OCI-LY7 (cell line): ENCODE results near the gene REEP6. TPM values are rescaled to one million over a fixed set of nuclear protein-coding genes. Genes with fewer than 3 reads are reported as not detected.
A peak's percentile ranks its signal among the peaks of the same experiment; 100 is the strongest.

Experiments
- BruUV-seq: library from RNA; stranded (reverse); fragments of 400-500 nt; replicated peaks from 2 replicates; lab custom pipeline; 2021; lab: Mats Ljungman, UMichigan
- CTCF ChIA-PET: fragments of 300-600 bp; sonication (Branson Sonifier 250); formaldehyde crosslinking; loops from one replicate; lab custom pipeline; 2022; ENCODE audit warnings: antibody characterized with exemption; ENCODE audit not compliant: unreplicated experiment; lab: Charles Lee
- POLR2A ChIA-PET: fragments of 300-600 bp; sonication (Branson Sonifier 250); formaldehyde crosslinking; loops from one replicate; lab custom pipeline; 2022; ENCODE audit warnings: antibody characterized with exemption; lab: Charles Lee
- DNase-seq: peaks from one replicate; pipeline ENCODE4 v3.0.0-alpha.2; 2015; ENCODE audit warnings: low spot score
- H2AFZ ChIP-seq: fragments of 200-600 bp; sonication (generic), shearing (Covaris generic); 2 replicates; pipeline ENCODE4 v1.6.1; 2014; ENCODE audit warnings: mild to moderate bottlenecking, antibody characterized with exemption, low read length, moderate library complexity
- H3K27ac ChIP-seq: fragments of 200-600 bp; sonication (generic); 2 replicates; pipeline ENCODE4 v1.5.1; 2014; ENCODE audit warnings: mixed run types, low read depth, mild to moderate bottlenecking, moderate library complexity, low read length, inconsistent platforms; ENCODE audit not compliant: poor library complexity, severe bottlenecking
- H3K36me3 ChIP-seq: fragments of 200-600 bp; sonication (generic); 2 replicates; pipeline ENCODE4 v1.6.1; 2014; ENCODE audit warnings: mild to moderate bottlenecking, antibody characterized with exemption, low read length, moderate library complexity, mixed read lengths; ENCODE audit not compliant: insufficient read depth
- H3K4me1 ChIP-seq: fragments of 200-600 bp; sonication (generic); 2 replicates; pipeline ENCODE4 v1.5.1; 2014; ENCODE audit warnings: mild to moderate bottlenecking, low read length; ENCODE audit not compliant: insufficient read depth, poor library complexity, severe bottlenecking
- H3K4me2 ChIP-seq: fragments of 200-600 bp; sonication (generic); 2 replicates; pipeline ENCODE4 v1.6.1; 2014; ENCODE audit warnings: mild to moderate bottlenecking, low read length
- H3K4me3 ChIP-seq: fragments of 200-600 bp; sonication (generic); 2 replicates; pipeline ENCODE4 v1.5.1; 2014; ENCODE audit warnings: mild to moderate bottlenecking, low read depth, low read length; ENCODE audit not compliant: poor library complexity, severe bottlenecking
- H3K79me2 ChIP-seq: fragments of 200-600 bp; sonication (generic); 2 replicates; pipeline ENCODE4 v1.6.1; 2016; ENCODE audit warnings: low read depth, mild to moderate bottlenecking, low read length, moderate library complexity, mixed read lengths; ENCODE audit not compliant: insufficient read depth
- H3K9me2 ChIP-seq: fragments of 200-600 bp; sonication (generic); 2 replicates; pipeline ENCODE4 v1.6.1; 2016; ENCODE audit warnings: mild to moderate bottlenecking, low read length, mixed read lengths; ENCODE audit not compliant: insufficient read depth
- H3K9me3 ChIP-seq: fragments of 200-600 bp; sonication (generic); 2 replicates; pipeline ENCODE4 v1.6.1; 2014; ENCODE audit warnings: mild to moderate bottlenecking, mixed run types, low read length, mixed read lengths
- H4K20me1 ChIP-seq: fragments of 200-600 bp; sonication (generic); 2 replicates; pipeline ENCODE4 v1.6.1; 2014; ENCODE audit warnings: mild to moderate bottlenecking, antibody characterized with exemption, low read length, moderate library complexity, mixed read lengths; ENCODE audit not compliant: insufficient read depth
- EZH2phosphoT487 ChIP-seq: fragments of 200-600 bp; sonication (generic); IDR thresholded peaks from 2 replicates; pipeline ENCODE4 v1.6.1; 2018; ENCODE audit warnings: low read depth, borderline replicate concordance, mild to moderate bottlenecking, mixed run types, antibody characterized with exemption, low read length, moderate library complexity, mixed read lengths
- intact Hi-C: fragments of 100-400 bp; cut with micrococcal nuclease; formaldehyde crosslinking; loops from one replicate; pipeline ENCODE4 v1.10.0; 2022; ENCODE audit not compliant: unreplicated experiment
- total RNA-seq, 2 experiments: library from RNA; depleted of rRNA in 1 of 2; stranded (reverse); fragments of >200 nt in 1 of 2; shearing (Covaris generic) in 1 of 2; gene quantifications; 2 replicates each; pipeline ENCODE4 v1.2.3, GENCODE V29; 2014 to 2022
- TF ChIP-seq, protein P1 (sequence below): fragments of 200-600 bp; sonication (generic); conservative IDR thresholded peaks from 2 replicates; pipeline ENCODE4 v1.5.1; 2014; ENCODE audit warnings: mild to moderate bottlenecking, antibody characterized with exemption, low read length, moderate library complexity, mixed read lengths

The REEP6 gene
- total RNA-seq, 2 experiments from 2014 or later, result 1.3 to 3.6 TPM

GRCh38 chr19:1489463-1490310 is 1.3 kb upstream of the REEP6 start:
- POLR2A ChIA-PET, result no interaction called here
- no peaks in the 10 kb centered on the region for H3K36me3 ChIP-seq
- peak overlapping the region; percentile 68 for H3K4me3 ChIP-seq
- peaks cover 16% of the 10 kb centered on the region for H3K4me1 ChIP-seq
- no peaks in the 10 kb centered on the region for H3K9me3 ChIP-seq
- no peaks in the 10 kb centered on the region for H3K9me2 ChIP-seq
- H3K79me2 ChIP-seq, result no peaks in the 10 kb centered on the region
- H4K20me1 ChIP-seq, result no peaks in the 10 kb centered on the region
- intact Hi-C loops, result no loop called here
- peak overlapping the region; percentile 61 for H2AFZ ChIP-seq
- CTCF ChIA-PET, result no interaction called here
- H3K4me2 ChIP-seq, result peak overlapping the region; percentile 82
- H3K27ac ChIP-seq, result peak overlapping the region; percentile 34
- BruUV-seq, result no TSS peak
- TF ChIP-seq, protein P1, sequence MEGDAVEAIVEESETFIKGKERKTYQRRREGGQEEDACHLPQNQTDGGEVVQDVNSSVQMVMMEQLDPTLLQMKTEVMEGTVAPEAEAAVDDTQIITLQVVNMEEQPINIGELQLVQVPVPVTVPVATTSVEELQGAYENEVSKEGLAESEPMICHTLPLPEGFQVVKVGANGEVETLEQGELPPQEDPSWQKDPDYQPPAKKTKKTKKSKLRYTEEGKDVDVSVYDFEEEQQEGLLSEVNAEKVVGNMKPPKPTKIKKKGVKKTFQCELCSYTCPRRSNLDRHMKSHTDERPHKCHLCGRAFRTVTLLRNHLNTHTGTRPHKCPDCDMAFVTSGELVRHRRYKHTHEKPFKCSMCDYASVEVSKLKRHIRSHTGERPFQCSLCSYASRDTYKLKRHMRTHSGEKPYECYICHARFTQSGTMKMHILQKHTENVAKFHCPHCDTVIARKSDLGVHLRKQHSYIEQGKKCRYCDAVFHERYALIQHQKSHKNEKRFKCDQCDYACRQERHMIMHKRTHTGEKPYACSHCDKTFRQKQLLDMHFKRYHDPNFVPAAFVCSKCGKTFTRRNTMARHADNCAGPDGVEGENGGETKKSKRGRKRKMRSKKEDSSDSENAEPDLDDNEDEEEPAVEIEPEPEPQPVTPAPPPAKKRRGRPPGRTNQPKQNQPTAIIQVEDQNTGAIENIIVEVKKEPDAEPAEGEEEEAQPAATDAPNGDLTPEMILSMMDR, result no peak
- TF ChIP-seq EZH2phosphoT487, result no peak
- DNase-seq, result no peak

DNA sequence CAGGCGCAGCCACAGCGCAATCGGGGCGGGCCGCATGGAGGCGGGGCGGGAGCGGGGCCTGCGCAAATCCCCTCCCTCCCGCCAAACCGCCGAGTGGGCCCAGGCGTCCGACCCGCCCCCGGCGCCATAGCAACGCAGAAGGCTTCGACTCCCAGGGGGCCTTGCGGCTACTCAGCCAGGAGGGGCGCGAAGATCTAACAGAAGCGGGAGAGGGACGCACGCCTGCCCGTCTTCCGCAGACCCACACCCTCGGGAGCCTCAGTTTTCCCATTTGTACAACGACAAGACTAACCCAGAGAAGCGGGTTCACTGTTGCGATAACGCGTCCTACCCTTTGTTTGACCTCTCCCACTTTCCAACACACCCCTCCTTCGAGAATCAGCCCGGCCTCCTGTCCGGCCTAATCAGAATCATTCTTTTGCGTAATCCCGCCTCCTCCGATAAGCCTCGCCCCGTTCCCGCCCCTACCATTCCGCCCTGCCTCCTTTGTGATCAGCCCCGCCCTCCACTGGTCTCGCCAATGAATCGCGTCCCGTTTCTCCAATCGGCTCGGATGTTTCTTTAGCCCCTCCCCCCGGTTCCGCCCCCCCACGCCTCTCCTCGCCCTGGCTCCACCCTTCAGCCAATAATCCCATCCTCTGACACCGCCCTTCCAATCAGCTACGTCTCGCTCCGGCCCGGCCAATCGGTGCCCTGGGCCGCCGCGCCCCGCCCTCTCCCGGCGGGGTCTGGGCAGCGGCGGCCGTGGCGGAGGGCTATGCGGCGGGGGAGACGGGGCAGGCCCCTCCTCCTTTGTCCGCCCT is 469 bp upstream of the REEP6 start, which contains the start of gene PCSK4:
Gene PCSK4 (minus strand): TSS at position 40 of the 803 bp plus-strand sequence. CDS start 4 bp downstream, at position 36.
- ChIA-PET POLR2A (interaction anchor here (0.6 kb wide), 1 partner anchor 58 kb away, joined by 3 read pairs; no protein-coding TSS in a partner anchor), CTCF (interaction anchor here (0.6 kb wide), 1 partner anchor 328 kb away, joined by 4 read pairs; no protein-coding TSS in a partner anchor)
- BruUV-seq, result no TSS peak
- Histone ChIP-seq H3K79me2 (no peaks in the 10 kb centered on the region), H4K20me1 (no peaks in the 10 kb centered on the region), H3K4me2 (peak within 1 kb of the TSS; percentile 82), H3K9me2 (no peaks in the 10 kb centered on the region), H3K36me3 (no peaks in the 10 kb centered on the region), H3K9me3 (no peaks in the 10 kb centered on the region), H3K4me3 (peak within 1 kb of the TSS; percentile 68), H2AFZ (peak within 1 kb of the TSS; percentile 61), H3K27ac (peak within 1 kb of the TSS; percentile 34), H3K4me1 (peaks cover 16% of the 10 kb centered on the region)
- peak; percentile 98 for DNase-seq
- intact Hi-C loops, result no loop called here
- no peak for TF ChIP-seq EZH2phosphoT487
- TF ChIP-seq, protein P1, result no peak
